Chondrocyte (in vitro differentiated cells): Measurements from ENCODE around the gene LDLRAD4. TPM values are rescaled to one million over a fixed set of nuclear protein-coding genes. Genes with fewer than 3 reads are reported as not detected.
A peak's percentile ranks its signal among the peaks of the same experiment; 100 is the strongest.

Experiments used
- DNase-seq: peaks from one replicate; pipeline ENCODE4 v3.0.0; 2021; ENCODE audit warnings: mixed read lengths, low spot score
- H3K27ac Mint-ChIP-seq: one replicate; pipeline ENCODE4 v1.8.0; 2021; ENCODE audit warnings: mild to moderate bottlenecking, moderate library complexity, mixed read lengths; ENCODE audit not compliant: unreplicated experiment
- H3K27me3 Mint-ChIP-seq: 2 replicates; pipeline ENCODE4 v1.8.0; 2021; ENCODE audit warnings: low read depth, mixed read lengths
- H3K36me3 Mint-ChIP-seq: 2 replicates; pipeline ENCODE4 v1.8.0; 2021; ENCODE audit warnings: low read depth, mixed read lengths
- H3K4me1 Mint-ChIP-seq: 2 replicates; pipeline ENCODE4 v1.8.0; 2021; ENCODE audit warnings: low read depth, mild to moderate bottlenecking, mixed read lengths
- H3K4me3 Mint-ChIP-seq: one replicate; pipeline ENCODE4 v1.8.0; 2021; ENCODE audit warnings: mild to moderate bottlenecking, moderate library complexity, mixed read lengths; ENCODE audit not compliant: unreplicated experiment
- H3K9me3 Mint-ChIP-seq: 2 replicates; pipeline ENCODE4 v1.8.0; 2021; ENCODE audit warnings: low read depth, mixed read lengths
- total RNA-seq: library from RNA; stranded (reverse); gene quantifications from 3 replicates; pipeline ENCODE4 v1.2.1, GENCODE V29; 2021
- TF ChIP-seq, protein P1 (sequence below): fragments of 200-600 bp; sonication (generic); IDR thresholded peaks from 2 replicates; pipeline ENCODE4 v1.5.0; 2021; ENCODE audit warnings: antibody characterized with exemption, mild to moderate bottlenecking, moderate library complexity

Gene LDLRAD4
- total RNA-seq, 1 donor from 2014 or later = 80.5 TPM

GRCh38 chr18:13455471-13455870, 236.9 kb downstream of the LDLRAD4 start:
- TF ChIP-seq, protein P1, sequence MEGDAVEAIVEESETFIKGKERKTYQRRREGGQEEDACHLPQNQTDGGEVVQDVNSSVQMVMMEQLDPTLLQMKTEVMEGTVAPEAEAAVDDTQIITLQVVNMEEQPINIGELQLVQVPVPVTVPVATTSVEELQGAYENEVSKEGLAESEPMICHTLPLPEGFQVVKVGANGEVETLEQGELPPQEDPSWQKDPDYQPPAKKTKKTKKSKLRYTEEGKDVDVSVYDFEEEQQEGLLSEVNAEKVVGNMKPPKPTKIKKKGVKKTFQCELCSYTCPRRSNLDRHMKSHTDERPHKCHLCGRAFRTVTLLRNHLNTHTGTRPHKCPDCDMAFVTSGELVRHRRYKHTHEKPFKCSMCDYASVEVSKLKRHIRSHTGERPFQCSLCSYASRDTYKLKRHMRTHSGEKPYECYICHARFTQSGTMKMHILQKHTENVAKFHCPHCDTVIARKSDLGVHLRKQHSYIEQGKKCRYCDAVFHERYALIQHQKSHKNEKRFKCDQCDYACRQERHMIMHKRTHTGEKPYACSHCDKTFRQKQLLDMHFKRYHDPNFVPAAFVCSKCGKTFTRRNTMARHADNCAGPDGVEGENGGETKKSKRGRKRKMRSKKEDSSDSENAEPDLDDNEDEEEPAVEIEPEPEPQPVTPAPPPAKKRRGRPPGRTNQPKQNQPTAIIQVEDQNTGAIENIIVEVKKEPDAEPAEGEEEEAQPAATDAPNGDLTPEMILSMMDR = no peak
- no peak overlapping the region for H3K27ac Mint-ChIP-seq
- peaks cover 3% of the 10 kb centered on the region for H3K9me3 Mint-ChIP-seq
- peaks cover 20% of the 10 kb centered on the region for H3K4me1 Mint-ChIP-seq
- no peaks in the 10 kb centered on the region for H3K27me3 Mint-ChIP-seq
- H3K36me3 Mint-ChIP-seq = peaks cover 10% of the 10 kb centered on the region
- DNase-seq = no peak
- H3K4me3 Mint-ChIP-seq = no peak overlapping the region

DNA sequence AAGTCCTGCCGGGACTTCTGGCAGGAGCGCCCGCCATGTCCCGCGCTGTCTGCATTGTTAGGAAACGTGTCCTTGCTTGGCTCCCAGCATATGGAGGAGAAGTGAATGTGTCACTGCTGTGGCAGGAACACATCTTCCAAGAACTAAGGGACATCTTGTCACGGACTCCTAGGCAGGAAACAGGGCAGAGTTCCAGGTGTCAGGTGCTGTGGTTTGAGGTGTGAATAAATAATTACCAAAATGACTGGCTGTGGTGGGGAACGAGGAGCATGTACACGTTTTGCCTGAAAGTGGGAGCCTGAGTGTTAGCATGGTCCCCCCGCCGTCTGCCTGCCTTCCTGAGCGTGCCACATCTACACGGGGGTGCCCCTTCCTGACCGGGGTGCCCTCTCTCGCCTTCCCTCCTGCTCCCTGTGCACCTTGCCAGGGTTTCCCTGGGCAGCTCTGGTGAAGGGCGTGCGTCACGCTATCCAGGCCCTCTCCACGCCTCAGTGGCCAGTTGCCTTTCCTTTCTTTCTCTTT, 237.5 kb downstream of the LDLRAD4 start:
- TF ChIP-seq, protein P1 = no peak
- Mint-ChIP-seq H3K4me3 (no peak overlapping the region), H3K36me3 (peaks cover 10% of the 10 kb centered on the region), H3K27ac (peak overlapping the region; percentile 36), H3K4me1 (peaks cover 20% of the 10 kb centered on the region), H3K9me3 (peaks cover 3% of the 10 kb centered on the region), H3K27me3 (no peaks in the 10 kb centered on the region)
- no peak for DNase-seq

DNA sequence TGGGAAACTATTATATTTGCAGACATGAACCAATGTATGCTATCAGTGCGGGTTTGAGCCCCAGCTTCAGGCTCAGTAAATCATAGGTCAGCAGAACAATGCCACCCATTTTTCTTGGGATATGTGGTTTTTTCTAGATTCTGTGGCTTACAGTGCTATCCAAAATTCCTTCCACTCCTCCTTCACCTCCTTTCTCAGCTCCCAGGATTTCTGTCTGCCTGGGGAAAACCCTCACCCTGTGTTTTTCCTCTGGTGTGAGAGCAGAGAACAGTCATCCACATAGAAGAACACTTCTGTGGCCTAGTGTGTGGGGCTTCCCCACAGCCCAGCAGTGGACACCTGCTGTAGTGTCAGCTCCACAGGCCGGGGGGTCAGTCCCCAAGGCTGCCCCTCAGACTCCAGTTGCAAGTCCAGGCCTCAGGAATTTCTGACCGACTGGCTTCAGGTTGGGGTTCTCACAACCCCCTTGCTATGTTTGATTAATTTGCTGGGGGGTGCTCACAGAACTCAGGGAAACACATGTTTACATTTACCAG, 238.2 kb downstream of the LDLRAD4 start:
- no peak overlapping the region for H3K4me3 Mint-ChIP-seq
- H3K9me3 Mint-ChIP-seq = peaks cover 3% of the 10 kb centered on the region
- TF ChIP-seq, protein P1 = no peak
- no peak for DNase-seq
- H3K4me1 Mint-ChIP-seq = peaks cover 20% of the 10 kb centered on the region
- no peaks in the 10 kb centered on the region for H3K27me3 Mint-ChIP-seq
- peaks cover 13% of the 10 kb centered on the region for H3K36me3 Mint-ChIP-seq
- peak overlapping the region; percentile 59 for H3K27ac Mint-ChIP-seq

- TF ChIP-seq, protein P1 = no peak
- no peak for DNase-seq
- Mint-ChIP-seq H3K27me3 (no peaks in the 10 kb centered on the region), H3K27ac (peak overlapping the region; percentile 59), H3K4me3 (no peak overlapping the region), H3K9me3 (peaks cover 3% of the 10 kb centered on the region), H3K36me3 (peaks cover 13% of the 10 kb centered on the region), H3K4me1 (peaks cover 20% of the 10 kb centered on the region)
These were observed 238.8 kb downstream of the LDLRAD4 start for GRCh38 chr18:13457327-13457726.

GRCh38 chr18:13460946-13461345, 242.4 kb downstream of the LDLRAD4 start:
- H3K27ac Mint-ChIP-seq = no peak overlapping the region
- H3K27me3 Mint-ChIP-seq = no peaks in the 10 kb centered on the region
- DNase-seq = no peak
- H3K4me1 Mint-ChIP-seq = peaks cover 34% of the 10 kb centered on the region
- H3K4me3 Mint-ChIP-seq = no peak overlapping the region
- H3K9me3 Mint-ChIP-seq = peaks cover 3% of the 10 kb centered on the region
- TF ChIP-seq, protein P1 = no peak
- H3K36me3 Mint-ChIP-seq = peaks cover 13% of the 10 kb centered on the region
